H4 (cell line): Measurements from ENCODE around the gene BRSK1. TPM values are rescaled to one million over a fixed set of nuclear protein-coding genes. Genes with fewer than 3 reads are reported as not detected.

Experiments used
- DNase-seq: peaks from one replicate; pipeline ENCODE4 v3.0.0-alpha.2; 2015; ENCODE audit warnings: low spot score
- total RNA-seq: library from RNA; depleted of rRNA; stranded (reverse); fragments of >200 nt; shearing (Covaris generic); gene quantifications from 2 replicates; pipeline ENCODE4 v1.2.3, GENCODE V29; 2014

The BRSK1 gene
- total RNA-seq, 1 experiment from 2014 or later: 4.6 TPM

GRCh38 chr19:55273978-55274707 lies 9.7 kb upstream of the BRSK1 start:
- no peak for DNase-seq

GRCh38 chr19:55275851-55276719 lies 7.7 kb upstream of the BRSK1 start:
- no peak for DNase-seq

GRCh38 chr19:55276720-55277430 lies 6.9 kb upstream of the BRSK1 start:
- DNase-seq: no peak

GRCh38 chr19:55277494-55277893 lies 6.3 kb upstream of the BRSK1 start:
- DNase-seq: no peak

DNA sequence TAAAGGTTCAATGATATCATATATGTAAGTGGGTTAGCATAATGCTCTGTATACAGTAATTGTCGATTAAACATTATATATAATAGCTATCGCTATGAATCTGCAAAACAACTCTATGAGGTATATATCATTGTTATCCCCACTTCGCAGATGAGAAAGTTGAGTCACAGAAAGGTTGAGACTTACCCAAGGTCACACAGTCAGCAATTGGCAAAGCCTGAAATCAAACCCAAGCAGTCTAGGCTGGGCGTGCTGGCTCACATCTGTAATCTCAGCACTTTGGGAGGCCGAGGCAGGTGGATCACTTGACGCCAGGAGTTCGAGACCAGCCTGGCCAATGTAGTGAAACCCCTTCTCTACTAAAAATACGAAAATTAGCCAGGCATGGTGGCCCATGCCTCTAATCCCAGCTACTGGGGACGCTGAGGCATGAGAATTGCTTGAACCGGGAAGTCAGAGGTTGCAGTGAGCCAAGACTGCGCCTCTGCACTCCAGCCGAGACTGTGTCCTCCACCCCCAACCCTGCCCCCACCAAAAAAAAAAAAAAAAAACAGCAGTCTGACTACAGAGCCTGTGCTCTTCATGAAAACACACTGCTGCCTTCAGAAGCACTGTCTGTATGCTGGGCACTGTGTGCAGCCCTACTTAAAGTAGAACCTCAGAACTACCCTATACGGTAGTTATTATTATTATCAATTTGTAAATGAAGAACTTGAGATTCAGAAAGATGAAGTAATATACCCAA lies 5.2 kb upstream of the BRSK1 start:
- no peak for DNase-seq

GRCh38 chr19:55279340-55279739 lies 4.5 kb upstream of the BRSK1 start:
- no peak for DNase-seq

GRCh38 chr19:55279770-55280643 lies 3.8 kb upstream of the BRSK1 start, which contains the start of gene HSPBP1:
Gene HSPBP1 (minus strand): TSS chr19:55280110. CDS start chr19:55279608, 502 bp downstream.
- DNase-seq: peak; percentile 99

GRCh38 chr19:55284405-55285058 lies 735 bp downstream of the BRSK1 start:
- no peak for DNase-seq

DNA sequence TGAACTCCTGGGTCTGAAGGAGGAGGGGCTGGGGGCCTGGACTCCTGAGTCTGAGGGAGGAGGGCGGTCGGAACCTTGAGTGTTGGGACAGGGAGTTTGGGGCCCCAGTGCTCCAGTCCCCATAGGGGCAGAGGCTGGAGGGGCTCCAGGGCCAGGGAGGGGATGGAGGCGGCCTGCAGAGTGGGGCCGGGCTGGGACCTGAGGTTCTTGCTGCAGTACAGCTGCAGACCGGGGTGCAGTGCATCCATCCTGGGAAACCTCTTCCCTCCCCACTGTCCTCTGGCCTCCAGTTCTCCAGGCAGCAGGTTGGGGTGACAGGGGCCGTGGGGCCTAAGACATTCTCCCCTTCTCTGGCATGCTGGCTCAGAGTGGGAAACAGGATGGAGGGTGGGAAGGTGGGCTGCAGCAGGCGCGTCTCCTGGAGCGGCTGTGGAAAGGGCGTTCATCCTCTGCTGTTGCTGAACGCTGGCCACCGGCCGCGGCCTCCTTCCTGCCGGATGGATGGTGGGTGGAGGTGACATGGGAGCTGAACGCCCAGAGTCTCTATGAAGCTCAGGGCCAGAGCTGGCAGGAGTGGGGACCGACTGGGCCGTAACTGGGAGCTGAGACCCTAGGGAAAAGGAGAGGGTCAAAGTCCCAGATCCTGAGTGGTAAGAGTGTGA lies 1.6 kb downstream of the BRSK1 start:
- DNase-seq: no peak

- DNase-seq: no peak
These were observed 3.7 kb downstream of the BRSK1 start for GRCh38 chr19:55287361-55288079.

- DNase-seq: no peak
These were observed 5.5 kb downstream of the BRSK1 start for GRCh38 chr19:55289117-55289796.

DNA sequence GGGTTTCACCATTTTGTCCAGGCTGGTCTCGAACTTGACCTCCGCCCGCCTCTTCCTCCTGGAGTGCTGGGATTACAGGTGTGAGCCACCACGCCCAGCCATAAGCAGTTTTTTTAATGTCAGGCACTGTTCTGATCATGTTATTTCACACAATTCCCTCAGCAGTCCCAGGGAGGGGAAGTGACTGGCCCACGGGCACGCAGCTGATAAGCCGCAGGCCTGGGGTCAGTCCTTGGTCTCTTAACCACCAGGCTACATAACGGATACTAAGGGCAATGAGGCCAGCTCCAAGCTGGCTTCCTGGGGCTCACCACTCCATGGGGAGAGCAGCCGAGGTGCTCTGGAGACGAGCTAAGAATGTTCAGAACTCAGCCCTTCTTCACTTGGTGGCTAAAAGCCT lies 13.5 kb downstream of the BRSK1 start:
- no peak for DNase-seq

- DNase-seq: no peak
These were observed 16.2 kb downstream of the BRSK1 start for GRCh38 chr19:55299991-55300390.

GRCh38 chr19:55300886-55301458 lies 17.2 kb downstream of the BRSK1 start:
- DNase-seq: no peak

GRCh38 chr19:55301459-55302317 lies 17.9 kb downstream of the BRSK1 start:
- peak; percentile 85 for DNase-seq

GRCh38 chr19:55302318-55302703 lies 18.5 kb downstream of the BRSK1 start:
- no peak for DNase-seq

GRCh38 chr19:55303477-55303876 lies 19.7 kb downstream of the BRSK1 start:
- DNase-seq: no peak
